AML-193 (cell line): ENCODE data around the gene GPR179.

Experiments used
- DNase-seq, 2 experiments: peaks; one replicate each; lab custom pipeline; 2025; lab: John Stamatoyannopoulos, UW

The GPR179 gene

DNA sequence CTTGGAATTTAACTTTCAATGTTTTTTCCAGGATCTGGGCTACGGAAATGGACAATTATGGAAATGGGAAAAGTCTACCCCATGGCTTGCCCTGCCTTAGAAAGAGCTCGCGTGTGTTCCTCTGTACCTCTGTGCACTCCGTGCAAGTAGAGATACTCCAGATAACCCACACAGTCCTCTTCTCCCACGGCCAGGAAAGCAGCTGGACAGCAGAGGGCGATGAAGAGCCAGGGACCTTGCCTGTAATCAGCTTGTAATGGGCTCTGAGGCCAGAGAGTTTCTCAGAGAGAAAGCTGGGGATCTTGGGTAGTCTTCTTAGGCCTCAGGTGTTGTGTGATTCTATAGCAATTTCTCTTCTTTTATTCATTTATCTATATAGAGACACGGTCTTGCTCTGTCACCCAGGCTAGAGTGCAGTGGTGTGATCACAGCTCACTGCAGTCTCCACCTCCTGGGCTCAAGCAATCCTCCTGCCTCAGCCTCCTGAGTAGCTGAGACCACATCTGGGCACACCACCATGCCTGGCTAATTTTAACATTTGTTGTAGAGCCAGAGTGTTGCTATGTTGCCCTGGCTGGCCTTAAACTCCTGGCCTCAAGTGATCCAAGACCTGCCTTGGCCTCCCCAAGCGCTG is 5.5 kb upstream of the GPR179 start:
- DNase-seq: peak; percentile 90 to 92

DNA sequence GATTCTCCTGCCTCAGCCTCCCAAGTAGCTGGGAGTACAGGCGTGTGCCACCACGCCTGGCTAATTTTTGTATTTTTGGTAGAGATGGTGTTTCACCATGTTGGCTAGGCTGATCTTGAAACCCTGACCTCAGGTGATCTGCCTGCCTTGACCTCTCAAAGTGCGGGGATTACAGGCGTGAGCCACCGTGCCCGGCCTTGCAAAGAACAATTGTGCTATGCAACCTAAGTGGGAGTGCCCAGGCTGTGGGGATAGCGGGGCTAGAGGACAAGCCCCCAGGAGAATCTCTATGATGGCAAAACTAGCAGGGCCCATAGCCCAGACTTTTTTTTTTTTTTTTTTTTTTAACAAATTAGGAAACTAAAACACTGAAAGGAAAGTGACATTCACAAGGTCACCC is 2.0 kb upstream of the GPR179 start:
- no peak for DNase-seq

DNA sequence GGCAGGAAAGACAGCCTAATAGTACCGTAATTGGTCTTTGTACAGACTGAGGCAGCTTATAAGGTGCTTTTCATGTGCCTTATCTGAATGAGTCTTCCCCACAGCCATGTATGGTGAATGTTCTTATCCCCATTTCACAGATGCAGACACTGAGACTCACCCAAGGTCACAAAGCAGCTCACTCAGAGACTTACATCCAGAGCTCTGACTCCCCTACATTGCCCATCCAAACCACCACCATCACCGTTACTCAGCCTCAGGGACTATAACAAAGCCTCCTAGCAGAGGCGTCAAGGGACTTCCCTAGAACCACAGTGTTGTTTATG is 627 bp upstream of the GPR179 start:
- DNase-seq: no peak

DNA sequence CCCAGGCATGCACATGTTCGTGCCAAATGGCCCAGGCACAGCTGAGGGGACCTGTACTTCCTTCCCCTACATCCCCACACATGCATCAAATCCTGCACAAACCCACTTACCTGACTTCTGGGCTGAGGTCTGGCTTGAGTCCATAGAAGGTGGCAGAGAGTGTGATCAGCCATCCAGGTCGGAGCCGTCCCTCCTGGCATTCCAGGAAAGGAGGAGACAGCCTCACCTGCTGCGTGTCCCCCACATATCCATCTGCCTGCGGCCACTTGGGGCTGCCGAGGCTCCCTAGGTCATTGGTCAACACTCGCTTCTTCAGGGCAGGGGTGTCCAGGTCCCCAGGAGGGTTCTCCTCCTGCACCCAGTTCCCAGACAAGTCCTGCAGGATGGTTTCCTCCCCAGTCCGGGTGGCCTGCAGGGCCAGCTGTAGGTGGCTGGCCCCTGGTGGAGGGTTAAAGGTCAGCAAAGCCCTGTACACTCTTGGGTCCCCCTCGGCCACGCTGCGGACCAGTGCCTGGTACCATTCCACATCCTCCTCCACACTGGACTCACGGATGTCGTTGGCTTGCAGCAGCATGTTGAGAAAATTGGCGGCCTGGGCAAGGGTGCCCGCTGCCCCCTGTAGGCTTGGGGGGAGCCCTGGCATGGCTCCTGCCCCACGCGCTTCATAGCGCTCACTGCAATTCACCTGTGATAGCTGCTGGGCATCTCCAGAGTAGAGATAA is 709 bp downstream of the GPR179 start:
- DNase-seq: no peak

DNA sequence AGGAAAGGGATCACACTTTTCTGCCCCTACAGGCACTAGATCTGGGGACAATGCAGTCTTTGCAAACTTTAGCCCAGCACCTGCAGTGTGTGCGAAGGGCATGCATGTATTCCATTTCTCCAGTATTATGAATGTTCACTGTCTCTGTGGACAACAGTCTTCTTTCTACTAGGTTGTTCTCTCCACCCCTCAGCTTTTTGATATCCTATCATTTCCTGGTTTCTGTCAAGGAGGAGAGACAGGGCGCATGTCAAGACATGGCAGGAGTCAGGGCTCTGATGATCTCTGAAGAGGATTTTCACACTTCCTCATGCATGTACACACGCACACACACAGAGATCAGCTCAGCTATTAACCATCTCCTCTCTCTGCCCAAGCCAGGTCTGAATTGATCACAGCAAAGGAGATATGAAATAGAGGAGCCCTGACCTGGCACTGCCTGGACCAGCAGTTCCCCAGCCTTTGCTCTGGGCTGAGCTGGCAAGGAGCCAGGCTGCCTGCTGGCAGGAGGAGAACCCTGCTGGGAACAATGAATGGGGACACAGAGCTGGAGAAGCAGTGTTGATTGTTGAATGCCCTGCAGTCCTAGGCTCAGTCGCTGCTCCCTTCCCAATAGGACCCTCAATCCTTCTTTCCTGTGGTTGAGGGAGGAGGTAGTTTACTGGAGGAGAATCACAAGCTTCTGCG is 2.6 kb downstream of the GPR179 start:
- DNase-seq: peak in 1 of 2 experiments; percentile 5

DNA sequence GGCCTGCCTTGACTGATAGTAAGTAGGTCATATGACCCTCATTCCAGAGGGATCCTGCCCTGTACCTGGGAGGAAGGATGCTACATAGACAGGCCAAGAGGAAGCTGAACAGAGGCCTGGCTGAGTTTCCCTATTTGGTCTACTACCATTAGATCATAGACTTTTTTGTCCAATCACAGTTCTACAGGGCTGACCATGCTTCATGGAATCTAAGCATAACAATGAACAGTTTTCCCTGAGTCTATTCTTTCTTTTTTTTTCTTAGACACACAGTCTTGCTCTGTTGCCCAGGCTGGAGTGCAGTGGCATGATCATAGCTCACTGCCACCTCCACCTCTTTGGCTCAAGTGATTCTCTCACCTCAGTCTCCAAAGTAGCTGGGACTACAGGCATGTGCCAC is 3.9 kb downstream of the GPR179 start:
- no peak for DNase-seq

DNA sequence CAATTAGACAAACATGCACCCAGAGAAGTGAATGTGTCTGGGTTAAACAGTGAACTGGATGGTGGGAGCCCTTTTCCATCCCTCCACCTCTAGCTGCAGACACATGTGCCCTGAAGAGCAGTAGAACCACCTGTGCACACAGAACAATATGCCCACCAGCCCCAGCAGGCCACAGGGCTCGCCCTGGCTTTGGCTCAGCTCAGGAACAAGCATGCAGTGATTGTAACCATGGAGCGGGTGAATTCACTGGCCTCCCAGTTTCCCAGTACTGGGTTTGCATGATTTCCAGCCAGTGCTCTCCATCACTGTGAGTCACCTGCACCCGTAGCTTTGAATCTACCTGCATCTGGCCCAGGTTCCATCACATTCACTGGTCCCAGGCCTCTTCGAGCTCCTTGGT is 5.2 kb downstream of the GPR179 start:
- DNase-seq: no peak

DNA sequence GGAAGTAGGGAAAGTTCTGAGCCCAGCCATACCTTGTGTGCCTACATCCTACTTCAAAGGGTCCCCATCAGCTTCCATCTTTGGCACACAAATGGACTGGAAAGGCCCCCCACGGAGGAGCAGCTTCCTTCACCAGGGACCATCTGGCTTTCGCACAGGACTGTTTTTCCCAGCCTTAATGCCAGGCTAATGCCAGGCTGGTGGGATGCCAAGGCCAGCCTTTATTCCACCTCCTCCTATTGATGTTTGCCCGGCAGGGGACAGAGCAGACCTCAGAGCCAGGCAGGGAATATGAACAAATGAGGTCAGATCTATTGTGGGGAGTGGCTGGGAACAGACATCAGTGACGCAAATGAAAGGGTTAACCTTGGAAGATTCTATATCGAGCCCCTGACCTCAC is 5.7 kb downstream of the GPR179 start:
- no peak for DNase-seq

DNA sequence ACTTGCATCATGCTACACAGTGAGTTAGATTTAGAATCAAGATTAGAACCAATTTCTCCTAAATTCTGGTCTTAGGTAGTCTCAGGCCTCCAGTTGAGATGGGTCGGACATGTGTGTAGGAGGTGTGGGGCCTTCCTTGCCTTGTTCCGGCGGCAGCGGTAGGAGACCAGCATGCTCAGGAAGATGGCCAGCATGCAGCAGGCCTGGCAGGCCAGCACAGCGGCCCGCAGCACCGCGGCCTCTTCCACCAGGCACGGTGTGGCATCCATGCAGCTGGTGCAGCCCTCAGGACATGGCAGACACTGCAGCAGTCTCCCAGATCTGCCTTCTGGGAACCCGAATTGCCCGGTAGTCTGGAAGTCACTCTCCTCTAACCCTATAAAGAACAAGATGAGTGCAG is 6.9 kb downstream of the GPR179 start:
- no peak for DNase-seq

DNA sequence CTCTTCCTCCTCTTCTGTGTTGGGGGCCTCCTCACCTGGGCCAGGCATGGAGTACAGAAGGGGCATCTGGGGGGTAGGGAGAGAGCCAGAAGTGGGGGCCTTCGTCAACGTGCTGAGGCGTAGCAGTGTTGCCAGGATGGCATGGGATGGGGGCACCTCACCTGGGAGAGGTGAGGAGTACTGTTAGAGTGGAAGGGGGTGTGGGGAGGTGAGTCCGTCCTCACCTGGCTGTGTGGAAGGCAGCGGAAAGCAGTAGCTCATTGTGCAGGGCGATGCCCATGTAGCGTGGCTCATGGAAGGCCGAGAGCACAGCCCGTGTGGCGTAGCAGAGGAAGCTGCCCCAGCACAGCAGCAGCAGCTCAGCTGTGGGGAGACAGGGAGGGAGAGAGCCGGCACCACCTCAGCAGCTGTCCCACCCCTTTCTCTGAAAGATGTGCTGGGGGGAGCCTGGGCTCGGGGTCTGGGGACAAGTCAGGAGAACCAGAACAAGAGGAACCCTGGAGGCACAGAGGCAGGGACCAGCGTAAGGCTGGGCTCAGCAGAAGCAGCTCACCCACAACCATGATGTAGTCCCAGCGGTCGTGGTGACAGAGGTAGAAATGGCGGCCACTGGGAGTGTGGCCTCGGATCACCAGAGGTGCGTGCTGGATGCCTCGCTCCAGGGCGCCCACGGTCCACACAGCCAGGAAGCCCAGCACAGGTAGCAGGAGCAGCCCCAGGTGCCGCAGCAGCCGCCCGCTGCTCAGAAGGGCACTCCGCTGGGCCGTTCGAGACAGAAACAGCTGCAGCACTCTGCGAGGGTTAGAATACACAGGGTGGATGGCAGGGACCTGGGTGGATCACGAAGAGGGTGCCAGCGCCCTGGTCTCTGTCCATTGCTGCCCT is 9.0 kb downstream of the GPR179 start:
- no peak for DNase-seq

DNA sequence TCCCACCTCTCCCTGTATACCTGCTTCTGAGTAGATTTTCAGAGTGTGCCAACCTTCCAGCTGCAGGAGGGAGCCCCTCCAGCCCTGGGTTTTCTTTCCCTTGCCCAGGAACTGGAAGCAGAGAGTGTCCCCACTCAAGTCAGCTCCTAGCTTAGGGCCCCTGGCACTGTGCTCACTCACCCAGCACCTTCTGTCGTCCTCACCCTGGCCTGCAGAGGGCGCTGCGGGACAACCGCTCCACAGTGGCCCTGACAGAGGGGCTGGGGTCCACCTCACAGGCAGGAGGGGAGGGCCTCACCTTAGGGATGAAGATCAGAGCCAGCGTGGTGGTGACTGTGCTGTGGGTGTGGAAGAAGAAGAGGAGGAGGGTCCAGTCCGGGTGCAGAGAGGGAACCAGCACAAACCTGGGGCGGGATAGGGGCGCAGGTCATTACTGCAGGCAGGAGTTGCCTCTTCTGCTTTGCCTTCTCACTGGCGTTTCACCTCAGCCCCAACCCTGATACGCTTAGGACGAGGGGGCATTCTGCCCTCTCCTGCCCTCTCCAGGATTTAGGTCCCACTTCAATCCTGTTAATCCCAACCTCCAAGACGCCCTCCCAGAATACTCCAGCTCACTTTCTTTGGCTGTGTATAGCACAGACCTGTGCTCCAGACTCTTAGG is 10.0 kb downstream of the GPR179 start:
- peak; percentile 4 to 26 for DNase-seq

DNA sequence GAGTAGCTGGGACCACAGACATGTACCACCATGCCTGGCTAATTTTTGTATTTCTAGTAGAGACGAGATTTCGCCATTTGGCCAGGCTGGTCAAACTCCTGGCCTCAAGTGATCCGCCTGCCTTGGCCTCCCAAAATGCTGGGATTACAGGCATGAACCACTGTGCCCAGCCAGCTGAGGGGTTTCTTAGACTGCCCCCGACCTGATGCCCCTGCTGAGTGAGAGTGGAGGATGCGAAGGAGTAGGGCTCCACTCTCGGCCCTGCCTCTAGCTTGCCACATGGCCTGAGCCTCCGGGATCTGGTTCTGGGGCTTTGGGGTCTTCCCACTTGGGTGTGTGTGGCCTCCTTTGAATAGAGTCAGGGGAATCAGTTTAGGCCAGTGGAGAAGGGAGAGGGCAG is 11.0 kb downstream of the GPR179 start:
- no peak for DNase-seq

DNA sequence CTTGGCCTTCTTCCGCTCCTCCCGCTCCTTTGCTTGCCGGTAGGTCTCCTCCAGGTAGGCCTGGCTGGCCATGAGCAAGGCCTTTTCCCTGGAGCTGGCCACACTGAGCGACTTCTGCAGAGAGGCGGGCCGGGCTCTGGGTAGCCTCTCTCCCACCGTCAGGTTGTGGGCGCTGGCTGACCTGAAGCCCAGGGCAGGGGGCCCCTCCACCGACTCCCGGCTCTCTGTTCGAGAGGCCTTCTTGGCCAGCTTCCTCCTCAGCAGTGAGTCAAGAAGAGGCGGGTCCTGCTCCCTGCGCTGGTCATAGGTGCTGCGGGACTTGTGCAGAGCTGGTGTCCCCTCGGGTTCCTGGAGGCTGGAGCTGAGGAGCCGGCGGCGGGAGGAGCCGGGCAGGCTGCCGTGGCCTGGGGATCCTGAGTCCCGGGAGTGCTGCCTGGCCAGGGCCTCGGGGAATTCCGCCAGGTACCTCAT is 12.8 kb downstream of the GPR179 start:
- no peak for DNase-seq

DNA sequence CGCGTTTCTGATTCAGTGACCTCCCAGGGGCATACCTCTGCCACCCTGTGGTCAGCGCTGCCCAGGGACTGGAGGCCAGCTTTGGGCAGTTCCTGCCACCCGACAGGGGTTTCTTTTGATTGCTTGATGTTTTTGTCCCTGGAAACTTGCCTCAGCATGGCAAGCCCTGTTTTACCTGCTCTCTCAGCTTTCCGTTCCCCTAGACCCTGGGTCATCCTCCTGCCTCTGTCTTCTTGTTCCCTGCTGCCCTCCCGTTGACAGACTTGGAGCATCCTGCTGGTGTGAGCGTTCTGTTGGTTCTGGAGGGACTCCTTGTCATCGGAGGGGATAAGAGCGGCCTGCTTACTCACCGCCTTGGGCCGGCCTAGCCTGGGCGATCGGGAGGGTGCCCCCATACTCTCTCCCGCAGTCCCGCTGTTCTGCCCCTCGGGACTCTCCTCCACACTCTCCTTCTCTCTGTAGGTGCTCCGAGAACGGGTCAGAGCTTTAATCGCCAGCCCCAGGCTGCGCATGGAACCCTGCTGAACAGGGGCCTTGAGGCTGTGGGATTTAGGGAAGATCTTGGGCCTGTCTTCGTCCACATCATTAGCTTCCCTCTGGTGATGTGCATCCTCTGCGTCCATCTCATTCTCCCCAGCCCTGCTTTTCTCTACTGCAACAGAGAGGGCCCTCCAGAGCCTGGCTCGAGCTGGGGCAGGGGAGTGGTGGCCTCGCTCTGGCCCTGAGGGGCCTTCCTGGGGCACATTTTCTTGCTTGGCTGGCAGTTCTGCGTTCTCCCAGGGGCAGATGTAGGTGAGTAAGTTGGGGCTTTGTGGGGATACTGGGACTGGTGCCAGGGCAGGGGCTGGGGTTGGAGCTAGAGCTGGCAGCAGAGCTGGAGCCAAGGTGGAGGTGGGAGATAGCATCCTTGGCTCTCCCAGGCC is 13.7 kb downstream of the GPR179 start:
- DNase-seq: no peak

DNA sequence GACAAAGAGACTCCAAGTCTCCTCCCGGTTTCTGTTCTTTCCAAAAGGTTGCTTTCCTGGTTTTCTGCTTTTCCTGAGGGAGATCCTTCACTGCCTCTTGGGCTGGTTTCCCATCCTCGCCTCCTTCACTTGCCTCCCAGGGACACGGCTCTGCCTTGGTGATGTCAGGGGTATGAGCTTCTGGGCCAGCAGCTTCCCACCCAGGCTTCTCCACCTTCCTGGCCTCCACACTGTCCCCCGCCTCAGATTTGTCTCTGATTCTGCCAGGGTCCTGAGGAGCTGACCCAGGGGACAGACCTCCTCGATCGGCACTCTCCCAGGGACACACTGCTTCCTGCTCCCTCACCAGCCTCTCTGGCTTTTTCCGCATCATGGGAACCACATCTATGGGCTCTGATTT is 14.5 kb downstream of the GPR179 start:
- DNase-seq: no peak

DNA sequence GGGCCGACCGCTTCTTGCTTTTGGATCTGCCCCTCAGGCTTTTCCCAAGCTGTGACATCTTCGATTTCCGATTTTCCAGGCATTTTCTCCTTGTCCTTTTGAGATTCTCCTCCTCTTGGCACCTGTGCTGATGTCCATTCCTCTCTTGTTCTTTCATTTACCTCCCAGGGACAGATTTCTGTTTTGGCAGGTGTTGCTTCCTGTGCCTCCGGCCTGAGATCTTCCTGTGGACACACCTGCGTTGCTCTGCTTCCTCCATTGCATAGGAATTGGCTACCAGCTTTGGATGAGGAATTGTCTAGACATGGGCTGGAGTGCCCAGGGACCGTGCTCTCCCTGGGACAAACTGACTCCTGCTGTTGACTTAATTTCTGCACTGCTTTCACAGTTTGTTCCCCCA is 15.1 kb downstream of the GPR179 start:
- DNase-seq: no peak

DNA sequence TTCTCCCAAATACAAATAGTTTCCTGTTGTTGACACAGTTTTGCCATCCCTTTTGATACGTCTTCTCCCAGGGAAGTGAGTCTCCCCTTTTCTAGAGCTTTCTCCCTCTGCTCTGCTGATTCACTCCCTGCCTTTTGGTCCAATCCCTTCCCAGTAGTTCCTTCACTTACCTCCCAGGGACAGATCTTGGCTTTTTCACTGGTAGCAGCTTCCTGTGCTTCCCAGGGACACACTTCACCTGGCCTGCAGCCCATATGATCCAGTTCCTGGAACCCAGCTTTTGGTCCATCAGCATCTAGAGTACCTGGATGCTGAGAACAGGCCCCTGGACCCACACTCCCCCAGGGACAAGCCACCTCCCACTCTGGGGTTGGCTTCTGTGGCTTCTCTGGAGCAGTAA is 15.8 kb downstream of the GPR179 start:
- DNase-seq: no peak

DNA sequence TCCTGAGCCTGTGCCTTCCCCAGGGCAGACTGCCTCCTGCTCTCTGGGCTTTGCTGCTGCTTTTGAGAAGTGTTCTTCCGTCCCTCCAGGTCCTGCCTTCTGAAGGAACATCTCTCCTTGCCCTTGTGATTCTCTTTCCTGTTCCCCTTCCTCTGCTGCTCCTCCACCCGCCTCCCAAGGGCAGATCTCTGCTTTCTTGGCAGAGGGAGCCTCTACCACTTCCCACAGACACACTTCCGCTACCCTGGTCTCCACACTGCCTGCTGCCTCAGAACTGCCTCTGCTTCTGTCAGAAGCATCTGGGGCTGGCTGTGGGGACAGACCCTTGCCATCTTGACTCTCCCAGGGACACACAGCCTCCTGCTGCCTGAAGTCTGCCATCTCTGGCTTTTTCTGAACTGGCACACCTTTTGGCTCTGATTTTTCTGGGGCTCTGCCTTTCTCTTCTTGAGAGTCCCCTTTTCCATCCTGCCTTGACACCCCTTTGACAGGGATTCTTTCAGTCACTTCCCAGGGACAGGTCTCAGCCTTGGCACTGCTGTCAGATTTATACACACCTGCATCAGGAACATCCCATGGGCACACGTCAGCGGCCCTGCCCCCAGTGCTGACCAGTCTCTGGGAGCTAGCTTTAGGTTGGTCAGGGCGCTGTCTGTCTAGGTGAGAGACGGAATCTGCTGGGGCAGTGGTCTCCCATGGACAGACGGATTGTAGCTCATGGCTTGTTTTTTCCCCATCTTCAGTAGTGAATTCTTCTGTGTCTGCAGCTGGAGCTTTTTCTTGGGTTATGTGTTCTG is 16.6 kb downstream of the GPR179 start:
- DNase-seq: peak; percentile 69 to 73

DNA sequence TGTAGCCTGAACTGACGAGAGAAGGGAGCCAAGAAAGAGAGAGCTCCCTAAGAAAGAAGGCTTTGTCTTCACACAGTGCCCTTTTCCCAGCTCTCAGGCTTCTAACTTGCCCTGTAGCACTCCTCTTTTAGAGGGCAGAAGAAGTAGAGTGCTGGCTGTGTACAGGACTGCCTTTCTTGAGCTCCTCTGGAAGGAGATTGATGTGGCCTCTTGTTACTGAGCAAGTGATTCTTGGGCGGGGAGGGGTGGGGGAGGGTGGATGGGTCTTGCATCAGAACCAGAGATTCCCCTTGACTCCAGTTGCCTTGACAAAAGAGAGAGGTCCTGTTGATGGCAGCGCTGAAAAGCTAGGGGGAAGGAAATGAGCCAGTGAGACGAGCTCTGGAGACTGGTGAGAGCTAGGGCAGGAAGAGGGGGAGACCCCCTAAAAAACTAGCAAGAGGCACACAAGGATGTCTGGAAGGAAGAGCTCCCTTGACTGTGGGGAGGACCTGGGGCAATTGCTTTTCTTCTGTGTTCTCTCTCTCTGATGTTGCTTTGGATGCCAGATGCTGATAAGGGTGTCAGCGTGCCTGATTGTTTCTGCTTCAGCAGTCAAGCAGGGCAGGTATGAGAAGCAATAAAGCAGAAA is 18.4 kb downstream of the GPR179 start:
- no peak for DNase-seq
